ENCODE results near the gene EPHA8. TPM values are rescaled to one million over a fixed set of nuclear protein-coding genes. Genes with fewer than 3 reads are reported as not detected.

The EPHA8 gene
- total and polyA plus RNA-seq, 8 donors, result not detected

GRCh38 chr1:22613572-22613918 is 50.3 kb downstream of the EPHA8 start:
- H3K27me3 ChIP-seq, result peaks cover 4 to 100% (median 27%) of the 10 kb centered on the region in 3 donors

GRCh38 chr1:22613951-22614350 is 50.7 kb downstream of the EPHA8 start:
- TF ChIP-seq CTCF (IDR thresholded peaks at IDR 0.05) (no peak), EP300 (IDR thresholded peaks at IDR 0.05) (no peak), POLR2AphosphoS5 (IDR thresholded peaks at IDR 0.05) (no peak), POLR2A (IDR thresholded peaks at IDR 0.05) (no peak)
- Histone ChIP-seq H3K9me3 (no peaks in the 10 kb centered on the region), H3K27ac (no peak overlapping the region), H3K4me3 (no peak overlapping the region), H3K4me1 (no peaks in the 10 kb centered on the region), H3K36me3 (no peaks in the 10 kb centered on the region), H3K27me3 (peaks cover 4 to 100% (median 27%) of the 10 kb centered on the region in 3 donors)
- WGBS, 5 donors, result 41 to 59% (median 55%) methylated on average over 10 to 12 of the region's 12 CpGs
- no peak for DNase-seq
- intact Hi-C loops (cut with DNase I; ENCODE audit: low total_unique reads), result no loop called here

More at GRCh38 chr1:22613572-22613918, 50.3 kb downstream of the EPHA8 start:
- DNase-seq, result no peak
- 66 to 71% (median 70%) methylated on average over 5 of the region's 5 CpGs for WGBS, 5 donors
- Histone ChIP-seq H3K4me3 (no peak overlapping the region), H3K36me3 (no peaks in the 10 kb centered on the region), H3K4me1 (no peaks in the 10 kb centered on the region), H3K27ac (no peak overlapping the region), H3K9me3 (no peaks in the 10 kb centered on the region)
- intact Hi-C loops (cut with DNase I; ENCODE audit: low total_unique reads), result no loop called here
- TF ChIP-seq POLR2AphosphoS5 (IDR thresholded peaks at IDR 0.05) (no peak), POLR2A (IDR thresholded peaks at IDR 0.05) (no peak), EP300 (IDR thresholded peaks at IDR 0.05) (no peak), CTCF (IDR thresholded peaks at IDR 0.05) (no peak)

- intact Hi-C loops (cut with DNase I; ENCODE audit: low total_unique reads), result no loop called here
- Histone ChIP-seq H3K27me3 (peaks cover 4 to 100% (median 40%) of the 10 kb centered on the region in 3 donors), H3K4me3 (no peak overlapping the region)
Observed at GRCh38 chr1:22615886-22616285, 52.6 kb downstream of the EPHA8 start.

GRCh38 chr1:22616571-22616970 is 53.3 kb downstream of the EPHA8 start:
- Histone ChIP-seq H3K27me3 (peaks cover 4 to 100% (median 34%) of the 10 kb centered on the region in 3 donors), H3K36me3 (no peaks in the 10 kb centered on the region), H3K4me3 (no peak overlapping the region), H3K9me3 (no peaks in the 10 kb centered on the region), H3K27ac (no peak overlapping the region), H3K4me1 (no peaks in the 10 kb centered on the region)
- no peak for TF ChIP-seq POLR2A (IDR thresholded peaks at IDR 0.05)
- TF ChIP-seq EP300 (IDR thresholded peaks at IDR 0.05), result no peak
- TF ChIP-seq CTCF (IDR thresholded peaks at IDR 0.05), result no peak
- no peak for TF ChIP-seq POLR2AphosphoS5 (IDR thresholded peaks at IDR 0.05)
- intact Hi-C loops (cut with DNase I; ENCODE audit: low total_unique reads), result no loop called here
- WGBS, 5 donors, result 52 to 71% (median 55%) methylated on average over 3 to 11 of the region's 11 CpGs
- no peak for DNase-seq

More at GRCh38 chr1:22615886-22616285, 52.6 kb downstream of the EPHA8 start:
- Histone ChIP-seq H3K27ac (no peak overlapping the region), H3K4me1 (no peaks in the 10 kb centered on the region), H3K36me3 (no peaks in the 10 kb centered on the region), H3K9me3 (no peaks in the 10 kb centered on the region)
- DNase-seq, result no peak
- TF ChIP-seq EP300 (IDR thresholded peaks at IDR 0.05), result no peak
- TF ChIP-seq POLR2A (IDR thresholded peaks at IDR 0.05), result no peak
- no peak for TF ChIP-seq POLR2AphosphoS5 (IDR thresholded peaks at IDR 0.05)
- no peak for TF ChIP-seq CTCF (IDR thresholded peaks at IDR 0.05)
- WGBS, 5 donors, result 70 to 100% (median 82%) methylated on average over 1 to 2 of the region's 2 CpGs
